ENCODE measurements around the gene ZNF778.
"Not testable (repeated sequence)": the region's sequence is repeated elsewhere in the genome, so short reads cannot be mapped to it uniquely, and the experiment has no call there.

ZNF778 gene

GRCh38 chr16:89219365-89219764, 1.9 kb downstream of the ZNF778 start:
- no peak for DNase-seq

GRCh38 chr16:89221604-89222003, 4.1 kb downstream of the ZNF778 start:
- DNase-seq, result no peak

DNA sequence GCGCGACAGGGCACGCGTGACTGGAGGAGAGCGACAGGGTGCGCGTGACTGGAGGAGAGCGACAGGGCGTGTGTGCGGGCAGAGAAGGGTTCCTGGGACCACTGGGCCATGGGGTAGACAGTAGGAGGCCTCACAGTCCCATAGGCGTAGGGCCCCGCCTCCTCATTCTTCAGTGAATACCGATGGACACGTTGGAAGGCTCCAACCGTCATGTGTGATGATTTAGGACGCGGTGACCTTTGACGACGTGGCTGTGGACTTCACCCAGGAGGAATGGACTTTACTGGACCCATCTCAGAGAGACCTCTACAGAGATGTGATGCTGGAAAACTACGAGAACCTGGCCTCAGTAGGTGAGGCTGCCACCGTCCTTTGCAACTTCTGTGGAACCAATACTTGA, 5.4 kb downstream of the ZNF778 start:
- no peak for DNase-seq

- no peak for DNase-seq
These were observed 7.2 kb downstream of the ZNF778 start for GRCh38 chr16:89224665-89225064.

GRCh38 chr16:89230255-89230654, 12.8 kb downstream of the ZNF778 start:
- peak; percentile 35 for DNase-seq

DNA sequence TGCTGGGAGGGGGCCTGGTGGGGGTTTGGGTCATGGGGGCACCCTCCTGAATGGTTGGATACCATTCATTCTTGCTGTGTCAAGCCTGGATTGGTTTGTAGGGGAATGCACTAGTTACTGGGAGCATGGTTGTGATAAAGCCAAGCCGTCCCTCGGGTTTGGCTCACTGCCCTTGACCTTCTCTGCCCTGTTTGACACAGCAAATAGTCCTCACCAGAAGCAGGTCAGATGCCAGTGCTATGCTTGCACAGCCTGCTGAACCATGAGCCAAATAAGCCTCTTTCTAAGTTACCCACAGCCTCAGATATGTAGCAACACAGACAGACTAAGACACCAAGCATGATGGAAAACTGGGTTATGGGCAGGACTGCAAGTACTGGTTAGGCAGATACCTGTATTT, 14.6 kb downstream of the ZNF778 start:
- no peak for DNase-seq

DNA sequence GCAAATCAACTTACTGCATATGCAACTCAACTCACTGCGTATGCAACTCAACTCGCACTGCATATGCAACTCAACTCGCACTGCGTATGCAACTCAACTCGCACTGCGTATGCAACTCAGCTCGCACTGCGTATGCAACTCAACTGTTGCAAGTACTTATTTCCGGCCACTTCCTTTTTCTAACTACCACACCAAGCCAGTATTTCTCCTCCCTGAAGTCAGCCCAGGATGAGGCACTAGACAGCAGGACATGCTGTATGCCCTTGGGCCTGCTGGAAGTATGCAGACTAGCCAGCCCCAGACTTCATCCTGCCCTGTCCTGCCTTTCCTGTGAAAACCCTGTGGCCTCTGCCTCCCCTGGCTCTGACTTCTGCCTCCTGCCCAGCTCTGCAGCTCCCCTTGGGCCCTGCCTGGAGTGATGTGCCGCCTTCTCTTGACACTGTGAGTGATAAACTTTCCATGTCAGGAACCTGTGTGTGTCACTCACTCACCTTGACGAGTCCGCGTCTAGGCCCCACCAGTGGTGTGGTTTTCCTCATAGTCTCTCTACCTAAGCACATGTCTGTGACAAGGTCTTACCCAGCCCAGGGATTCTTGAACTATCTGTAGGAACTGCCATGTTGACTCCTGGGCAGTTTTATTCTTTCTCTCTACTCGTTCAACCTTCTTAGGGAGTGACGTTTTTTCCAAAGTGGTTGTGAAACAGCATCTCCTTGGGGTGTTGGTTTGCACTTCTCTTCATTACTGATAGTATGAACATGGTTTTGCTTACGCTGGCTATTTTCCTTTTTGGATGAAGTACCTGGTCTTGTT, 16.4 kb downstream of the ZNF778 start:
- no peak for DNase-seq

DNA sequence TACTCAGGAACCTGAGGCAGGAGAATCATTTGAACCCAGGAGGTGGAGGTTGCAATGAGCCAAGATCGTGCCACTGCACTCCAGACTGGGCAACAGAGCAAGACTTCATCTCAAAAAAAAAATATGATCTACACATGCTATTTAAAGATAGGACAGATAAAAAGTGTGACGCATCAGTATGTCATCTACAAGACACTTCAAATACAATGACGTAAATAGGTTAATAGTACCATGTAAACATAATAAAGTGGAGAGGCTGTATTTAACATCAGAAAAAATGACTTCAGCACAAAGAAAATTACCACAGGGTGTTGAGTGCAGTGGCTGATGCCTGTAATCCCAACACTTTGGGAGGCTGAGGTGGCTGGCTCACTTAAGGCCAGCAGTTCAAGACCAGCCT, 20.2 kb downstream of the ZNF778 start:
- no peak for DNase-seq

DNA sequence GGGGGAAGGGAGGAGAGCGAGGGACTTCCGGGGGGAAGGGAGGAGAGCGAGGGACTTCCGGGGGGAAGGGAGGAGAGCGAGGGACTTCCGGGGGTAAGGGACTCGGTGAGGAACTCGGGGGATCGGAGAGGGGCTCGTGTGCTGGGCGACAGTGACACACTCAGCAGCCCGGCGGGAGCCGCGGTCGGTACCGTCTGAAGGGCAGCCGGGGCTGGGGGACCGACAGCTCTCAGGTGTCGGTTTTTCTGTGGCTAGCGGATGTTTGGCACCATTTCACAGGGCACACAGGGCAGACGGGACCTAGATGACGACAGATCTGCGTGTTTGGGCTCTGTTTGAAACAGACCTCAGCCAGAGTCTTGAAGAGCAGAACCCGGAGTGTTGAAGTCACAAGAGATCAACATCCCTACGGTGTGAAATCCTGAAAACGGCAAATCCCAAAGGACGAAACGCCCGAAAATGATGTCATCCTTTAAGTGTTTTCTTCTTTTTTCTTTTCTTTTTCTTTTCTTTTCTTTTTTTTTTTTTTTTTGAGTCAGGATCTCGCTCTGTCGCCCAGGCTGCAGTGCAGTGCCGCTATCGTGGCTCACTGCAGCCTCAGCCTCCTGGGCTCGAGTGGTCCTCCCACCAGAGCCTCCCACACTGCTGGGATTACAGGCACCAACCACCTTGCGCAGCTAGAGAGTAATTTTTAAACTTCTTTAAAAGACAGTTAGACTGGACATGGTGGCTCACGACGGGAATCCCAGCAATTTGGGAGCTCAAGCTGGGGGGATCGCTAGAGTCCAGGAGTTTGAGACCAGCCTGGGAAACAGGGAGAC, 23.9 kb downstream of the ZNF778 start:
- DNase-seq, result peak; percentile 2

DNA sequence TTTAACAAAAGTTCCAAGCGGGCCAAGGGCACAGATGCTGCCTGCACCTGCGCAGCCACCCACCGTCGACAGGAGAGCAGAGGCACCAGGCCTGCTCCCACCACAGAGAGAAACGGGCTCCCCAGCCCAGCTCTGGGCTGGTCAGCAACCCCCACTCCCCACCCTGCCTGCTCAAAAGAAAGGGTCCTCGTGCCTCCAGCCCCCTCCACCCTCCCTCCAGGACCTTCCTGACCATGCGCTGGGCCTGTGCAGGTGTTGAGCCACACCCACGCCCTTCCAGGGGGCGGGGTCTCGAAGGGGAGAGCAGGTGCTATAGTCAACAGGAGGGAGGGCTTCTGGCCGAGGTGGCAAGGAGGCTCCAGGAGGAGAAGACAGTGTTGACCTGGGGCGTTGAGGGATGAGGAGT, 25.3 kb downstream of the ZNF778 start:
- DNase-seq, result no peak

- no peak for DNase-seq
These were observed 26.2 kb downstream of the ZNF778 start for GRCh38 chr16:89243664-89244063.

GRCh38 chr16:89244264-89244663, 26.8 kb downstream of the ZNF778 start:
- not testable (repeated sequence) for DNase-seq

DNA sequence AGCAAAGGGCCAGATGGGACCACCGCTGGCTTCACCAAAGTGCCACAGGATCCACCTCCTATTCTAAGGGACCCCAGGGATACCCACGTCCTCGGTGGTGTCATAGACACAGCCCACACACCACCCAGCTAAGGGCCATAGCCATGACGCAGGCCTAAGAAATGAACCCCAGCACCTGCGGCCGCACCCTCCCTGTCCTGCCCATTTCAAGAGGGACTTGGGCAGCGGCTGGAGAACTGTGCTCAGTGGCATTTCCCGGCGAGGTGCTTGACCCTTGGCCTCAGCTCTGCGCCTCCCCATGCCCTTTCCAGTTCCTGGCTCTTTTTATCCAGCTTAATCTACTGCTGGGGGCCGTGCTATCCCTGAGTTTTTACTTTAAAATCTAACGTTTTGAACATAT, 27.3 kb downstream of the ZNF778 start:
- DNase-seq, result no peak

DNA sequence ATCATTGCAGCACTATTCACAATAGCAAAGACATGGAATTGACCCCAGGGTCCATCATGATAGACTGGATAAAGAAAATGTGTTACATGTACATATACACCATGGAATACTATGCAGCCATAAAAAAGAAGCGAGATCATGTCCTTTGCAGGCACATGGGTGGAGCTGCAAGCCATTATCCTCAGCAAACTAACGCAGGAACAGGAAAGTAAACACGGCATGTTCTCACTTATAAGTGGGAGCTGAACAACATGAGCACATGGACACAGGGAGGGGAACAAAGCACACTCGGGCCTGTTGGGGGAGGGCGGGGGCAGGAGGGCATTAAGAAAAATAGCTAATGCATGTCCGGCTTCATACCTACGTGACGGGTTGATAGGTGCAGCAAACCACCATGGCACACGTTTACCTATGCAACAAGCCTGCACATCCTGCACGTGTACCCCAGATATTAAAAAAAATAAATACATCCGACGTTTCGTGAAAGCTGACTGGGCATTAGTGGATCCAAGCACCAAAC, 28.9 kb downstream of the ZNF778 start:
- no peak for DNase-seq

- DNase-seq, result peak; percentile 61
These were observed 29.6 kb downstream of the ZNF778 start for GRCh38 chr16:89246903-89247733.

DNA sequence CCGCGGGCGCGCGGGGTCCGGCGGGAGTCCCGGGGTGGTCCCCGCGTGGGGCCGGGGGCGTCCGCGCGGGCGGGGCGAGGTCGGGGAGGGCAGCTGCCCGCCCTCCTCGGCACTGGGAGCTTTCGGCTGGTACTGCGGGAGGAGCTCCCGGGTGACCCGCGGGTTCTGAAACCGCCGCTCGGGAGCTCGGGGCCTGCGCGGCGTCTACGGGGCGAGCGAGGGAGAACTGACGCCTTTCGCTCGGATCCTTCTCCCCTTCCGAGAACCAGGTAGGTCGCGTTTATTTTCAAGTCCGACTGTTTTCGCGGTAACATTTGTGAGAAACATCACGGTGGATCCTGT, 30.2 kb downstream of the ZNF778 start:
- DNase-seq, result not testable (repeated sequence)

DNA sequence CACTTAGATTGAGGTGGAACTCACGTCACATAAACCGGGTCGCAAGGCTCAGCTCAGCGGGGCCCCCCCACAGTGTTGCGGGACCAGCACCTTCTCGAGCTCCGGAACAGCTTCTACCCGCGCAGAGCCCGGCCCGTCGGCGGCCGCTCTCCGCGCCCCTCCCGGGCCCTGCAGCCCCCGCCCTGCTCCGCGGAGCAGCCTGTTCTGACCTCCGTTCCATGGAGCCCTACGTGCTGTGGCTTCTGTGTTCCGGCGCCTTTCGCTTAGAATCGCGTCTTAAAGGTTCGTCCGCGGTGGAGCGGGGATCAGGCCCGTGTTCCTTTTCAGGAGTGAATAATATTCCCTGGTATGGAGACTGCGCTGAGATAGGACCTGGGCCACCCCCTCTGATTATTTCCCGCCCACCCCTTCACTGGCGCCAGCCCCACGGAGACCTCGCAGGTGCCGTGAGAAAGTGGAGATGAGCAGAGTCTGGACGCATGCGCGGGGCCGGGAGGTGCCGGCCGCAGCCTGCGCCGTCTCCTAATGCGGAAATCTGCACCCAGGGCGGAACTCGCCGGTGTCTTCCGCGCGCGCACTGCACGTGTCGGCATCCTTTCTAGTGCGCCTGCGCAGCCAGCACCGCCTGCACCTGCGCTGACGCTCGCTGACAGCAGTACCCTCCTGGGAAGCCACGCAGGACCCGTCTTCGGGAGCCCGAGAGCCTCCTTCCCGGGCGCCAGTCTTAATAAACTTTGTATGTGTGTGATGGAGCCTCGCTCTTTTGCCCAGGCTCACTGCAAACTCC, 30.9 kb downstream of the ZNF778 start:
- no peak for DNase-seq

- DNase-seq, result no peak
These were observed 36.2 kb downstream of the ZNF778 start for GRCh38 chr16:89253548-89254287.

GRCh38 chr16:89256651-89257254, 39.2 kb downstream of the ZNF778 start:
- DNase-seq, result peak; percentile 19

- no peak for DNase-seq
These were observed 39.8 kb downstream of the ZNF778 start for GRCh38 chr16:89257281-89257731.
